Right ventricle myocardium superior (tissue), 1 donor: ENCODE data around the gene DNAJB6. TPM values are rescaled to one million over a fixed set of nuclear protein-coding genes. Genes with fewer than 3 reads are reported as not detected.
"Not testable (repeated sequence)": the region's sequence is repeated elsewhere in the genome, so short reads cannot be mapped to it uniquely, and the experiment has no call there.

Experiments used
- ATAC-seq: fragments of 200-7000 bp; cut with Tn5 transposase; one replicate; pipeline ENCODE4 v1.9.1; 2020; ENCODE audit warnings: mild to moderate bottlenecking; ENCODE audit not compliant: poor library complexity
- DNase-seq: peaks from one replicate; pipeline ENCODE4 v3.0.0-alpha.2; 2020
- intact Hi-C: fragments of 100-400 bp; cut with DNase I; formaldehyde crosslinking; loops from one replicate; pipeline ENCODE4 v1.11.2; 2022
- total RNA-seq: library from RNA; stranded (reverse); fragmentation: NEBNext Ultra II Directional; extraction: Animal tissue kit (Norgen Biotek cat#: 25700); gene quantifications from one replicate; pipeline ENCODE4 v1.2.1, GENCODE V29; 2021
- donor health status: DM: no; HTN: yes; CAD: no; lungs with severe emphysema.

Gene DNAJB6
- total RNA-seq, 1 donor from 2014 or later, result 191 TPM

- no peak for ATAC-seq
- DNase-seq, result no peak
- intact Hi-C loops, result no loop called here
Measured at GRCh38 chr7:157444843-157445135, 108.0 kb downstream of the DNAJB6 start.

- DNase-seq, result no peak
- ATAC-seq, result no peak
- intact Hi-C loops, result no loop called here
Measured at GRCh38 chr7:157445246-157445955, 108.6 kb downstream of the DNAJB6 start.

- ATAC-seq, result no peak
Measured at GRCh38 chr7:157445956-157446295, 109.1 kb downstream of the DNAJB6 start.

GRCh38 chr7:157446322-157446721, 109.5 kb downstream of the DNAJB6 start:
- no peak for DNase-seq
- ATAC-seq, result no peak
- intact Hi-C loops, result no loop called here

More at GRCh38 chr7:157445956-157446295, 109.1 kb downstream of the DNAJB6 start:
- no peak for DNase-seq
- intact Hi-C loops, result no loop called here

- intact Hi-C loops, ATAC-seq, DNase-seq: not testable (repeated sequence)
Measured at GRCh38 chr7:157454003-157454402, 117.2 kb downstream of the DNAJB6 start.

GRCh38 chr7:157457355-157458253, 120.8 kb downstream of the DNAJB6 start:
- no peak for ATAC-seq

GRCh38 chr7:157458254-157458633, 121.4 kb downstream of the DNAJB6 start:
- intact Hi-C loops, result no loop called here
- ATAC-seq, result no peak
- DNase-seq, result no peak

More at GRCh38 chr7:157457355-157458253, 120.8 kb downstream of the DNAJB6 start:
- no peak for DNase-seq
- intact Hi-C loops, result no loop called here

- no peak for ATAC-seq
- intact Hi-C loops, result no loop called here
- no peak for DNase-seq
Measured at GRCh38 chr7:157459966-157460365, 123.2 kb downstream of the DNAJB6 start.

GRCh38 chr7:157460721-157461120, 123.9 kb downstream of the DNAJB6 start:
- ATAC-seq (no peak), DNase-seq (no peak)
- intact Hi-C loops, result no loop called here

GRCh38 chr7:157461573-157462418, 125.0 kb downstream of the DNAJB6 start:
- ATAC-seq (no peak), DNase-seq (no peak)

GRCh38 chr7:157462419-157462771, 125.6 kb downstream of the DNAJB6 start:
- DNase-seq, result no peak
- ATAC-seq, result no peak
- intact Hi-C loops, result no loop called here

More at GRCh38 chr7:157461573-157462418, 125.0 kb downstream of the DNAJB6 start:
- intact Hi-C loops, result no loop called here

- intact Hi-C loops, result no loop called here
- DNase-seq (no peak), ATAC-seq (no peak)
Measured at GRCh38 chr7:157462840-157463239, 126.0 kb downstream of the DNAJB6 start.

- no peak for DNase-seq
- ATAC-seq, result no peak
- intact Hi-C loops, result no loop called here
Measured at GRCh38 chr7:157463245-157463644, 126.4 kb downstream of the DNAJB6 start.

- ATAC-seq (no peak), DNase-seq (no peak)
- intact Hi-C loops, result no loop called here
Measured at GRCh38 chr7:157464111-157464970, 127.5 kb downstream of the DNAJB6 start.

- no peak for DNase-seq
- no peak for ATAC-seq
- intact Hi-C loops, result no loop called here
Measured at GRCh38 chr7:157464971-157465886, 128.4 kb downstream of the DNAJB6 start.

GRCh38 chr7:157465891-157466866, 129.4 kb downstream of the DNAJB6 start:
- intact Hi-C loops, result no loop called here

More at GRCh38 chr7:157465891-157466866, 129.4 kb downstream of the DNAJB6 start:
- DNase-seq, result no peak
- no peak for ATAC-seq
